Thyroid gland (tissue), 4 donors: Measurements from ENCODE around the gene PFKFB2. TPM values are rescaled to one million over a fixed set of nuclear protein-coding genes. Genes with fewer than 3 reads are reported as not detected.

Source experiments
- DNase-seq, 2 donors: peaks; one replicate each; pipeline ENCODE4 v3.0.0-alpha.2; 2019
- H3K27ac ChIP-seq, 3 donors: fragments of 200-600 bp; sonication (generic); 1 replicate in 2 of 3; 2 replicates in 1 of 3; pipeline ENCODE4 v1.5.1; 2016 to 2019; ENCODE audit warnings: mild to moderate bottlenecking in 1 of 3, moderate library complexity in 1 of 3
- H3K27me3 ChIP-seq: fragments of 200-600 bp; sonication (generic); one replicate; pipeline ENCODE4 v1.5.1; 2019
- H3K36me3 ChIP-seq, 2 donors: fragments of 200-600 bp; sonication (generic); one replicate each; pipeline ENCODE4 v1.5.1; 2016 to 2019
- H3K4me1 ChIP-seq, 2 donors: fragments of 200-600 bp; sonication (generic); one replicate each; pipeline ENCODE4 v1.5.1; 2017 to 2019
- H3K4me3 ChIP-seq, 3 donors: fragments of 200-600 bp; sonication (generic); replicated peaks in 1 of 3; 1 replicate in 2 of 3; 2 replicates in 1 of 3; pipeline ENCODE4 v1.5.1; 2016; ENCODE audit warnings: mild to moderate bottlenecking in 1 of 3
- H3K9me3 ChIP-seq: fragments of 200-600 bp; sonication (generic); one replicate; pipeline ENCODE4 v1.5.1; 2017
- CTCF ChIP-seq, 6 experiments: fragments of 200-600 bp in 3 of 6; fragments of 450-650 bp in 3 of 6; sonication (generic) in 3 of 6; IDR thresholded peaks; one replicate each; pipeline ENCODE4 v1.5.1; 2016 to 2019; ENCODE audit warnings: antibody characterized with exemption in 6 of 6, mild to moderate bottlenecking in 2 of 6, inconsistent platforms in 1 of 6, moderate library complexity in 1 of 6
- POLR2A ChIP-seq, 2 donors: fragments of 450-650 bp; IDR thresholded peaks; one replicate each; pipeline ENCODE4 v1.6.1; 2017; ENCODE audit warnings: antibody characterized with exemption in 2 of 2, mild to moderate bottlenecking in 2 of 2, moderate library complexity in 1 of 2
- WGBS, 2 donors: methylation state at CpG; one replicate each; pipeline ENCODE4 v1.1.5; 2017; 5-methylcytosine and 5-hydroxymethylcytosine counted together
- intact Hi-C: fragments of 100-400 bp; cut with DNase I; formaldehyde crosslinking; loops from one replicate; pipeline ENCODE4 v1.15.1; 2023
- total RNA-seq, 4 donors: library from RNA; depleted of rRNA; stranded (reverse); fragments of >200 nt; gene quantifications; one replicate each; pipeline ENCODE4 v1.2.3, GENCODE V29; 2016

Gene PFKFB2
- total RNA-seq, 4 donors from 2014 or later: 87.7 to 191 (median 110) TPM

- Histone ChIP-seq H3K4me3 (no peak overlapping the region), H3K4me1 (peaks cover 44% of the 10 kb centered on the region in 2 donors), H3K27me3 (no peaks in the 10 kb centered on the region), H3K36me3 (no peaks in the 10 kb centered on the region), H3K9me3 (no peaks in the 10 kb centered on the region), H3K27ac (peak overlapping the region in 1 of 3 donors; percentile 80)
- WGBS, 2 donors: 80 to 87% methylated on average over 5 of the region's 5 CpGs
- no peak for DNase-seq
- intact Hi-C loops: no loop called here
- TF ChIP-seq CTCF (IDR thresholded peaks at IDR 0.05): no peak
- TF ChIP-seq POLR2A (IDR thresholded peaks at IDR 0.05): no peak
These were observed 23.2 kb upstream of the PFKFB2 start for GRCh38 chr1:207029701-207030521.

- H3K27ac ChIP-seq: peak overlapping the region in 1 of 3 donors; percentile 80
- H3K27me3 ChIP-seq: no peaks in the 10 kb centered on the region
- H3K4me1 ChIP-seq: peaks cover 37 to 39% of the 10 kb centered on the region in 2 donors
- H3K4me3 ChIP-seq: no peak overlapping the region
- no peaks in the 10 kb centered on the region for H3K36me3 ChIP-seq
- no peak for DNase-seq
- no peak for TF ChIP-seq CTCF (IDR thresholded peaks at IDR 0.05)
- no peak for TF ChIP-seq POLR2A (IDR thresholded peaks at IDR 0.05)
- intact Hi-C loops: no loop called here
- 67 to 68% methylated on average over 5 of the region's 5 CpGs for WGBS, 2 donors
- no peaks in the 10 kb centered on the region for H3K9me3 ChIP-seq
These were observed 22.5 kb upstream of the PFKFB2 start for GRCh38 chr1:207030522-207031009.

GRCh38 chr1:207031016-207031415 is 22.1 kb upstream of the PFKFB2 start:
- no peak overlapping the region for H3K4me3 ChIP-seq
- intact Hi-C loops: no loop called here
- no peaks in the 10 kb centered on the region for H3K36me3 ChIP-seq
- no peaks in the 10 kb centered on the region for H3K9me3 ChIP-seq
- H3K27ac ChIP-seq: peak overlapping the region; percentile 16 to 80 (median 53)
- peaks cover 33 to 34% of the 10 kb centered on the region in 2 donors for H3K4me1 ChIP-seq
- DNase-seq: no peak
- H3K27me3 ChIP-seq: no peaks in the 10 kb centered on the region
- no peak for TF ChIP-seq POLR2A (IDR thresholded peaks at IDR 0.05)
- no peak for TF ChIP-seq CTCF (IDR thresholded peaks at IDR 0.05)
- WGBS, 2 donors: 69 to 87% methylated on average over 1 of the region's 1 CpG

GRCh38 chr1:207031632-207032264 is 21.3 kb upstream of the PFKFB2 start:
- TF ChIP-seq CTCF (IDR thresholded peaks at IDR 0.05): no peak
- TF ChIP-seq POLR2A (IDR thresholded peaks at IDR 0.05): peak in 1 of 2 donors; percentile 55
- peaks cover 27% of the 10 kb centered on the region in 2 donors for H3K4me1 ChIP-seq
- intact Hi-C loops: no loop called here
- peak overlapping the region; percentile 53 to 86 (median 80) for H3K27ac ChIP-seq
- no peak overlapping the region for H3K4me3 ChIP-seq
- WGBS, 2 donors: 58 to 66% methylated on average over 7 of the region's 7 CpGs
- DNase-seq: peak; percentile 61 to 74
- H3K27me3 ChIP-seq: no peaks in the 10 kb centered on the region
- no peaks in the 10 kb centered on the region for H3K36me3 ChIP-seq
- H3K9me3 ChIP-seq: no peaks in the 10 kb centered on the region
